ENCODE measurements around the gene RASGRF2.

DNA sequence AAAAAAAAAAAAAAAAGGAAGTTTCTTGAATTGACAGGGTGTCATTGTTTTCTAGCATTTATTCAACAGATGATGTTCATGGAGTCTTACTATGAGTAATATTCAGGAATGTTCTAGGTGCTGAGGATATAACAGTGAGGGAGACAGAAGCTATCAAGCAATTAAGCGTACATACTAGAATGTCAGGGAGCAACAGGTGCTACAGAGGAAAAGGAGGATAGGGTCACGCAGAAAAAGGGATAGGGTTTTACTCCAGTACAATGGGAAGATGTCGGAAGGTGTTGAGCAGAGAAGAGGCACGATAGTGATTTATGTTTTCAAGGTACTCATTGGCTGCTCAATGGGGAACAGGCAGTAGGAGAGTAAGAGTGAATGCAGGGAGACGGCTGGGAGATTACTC, 6.6 kb upstream of the RASGRF2 start:
- TF ChIP-seq CTCF (conservative IDR thresholded peaks at IDR 0.05; ENCODE audit: low read depth, low read length) (no peak), EZH2 (IDR thresholded peaks at IDR 0.05; ENCODE audit: low read length, unreplicated experiment) (no peak), EZH2phosphoT487 (IDR thresholded peaks at IDR 0.05; ENCODE audit: borderline replicate concordance, low read length) (no peak)

All from PC-3 (cell line).